Loucy (cell line): Measurements from ENCODE around the gene ADIPOR1.

Experiments used
- CTCF ChIP-seq: fragments of 200-600 bp; sonication (generic); conservative IDR thresholded peaks from 2 replicates; pipeline ENCODE4 v1.5.1; 2014; ENCODE audit warnings: mild to moderate bottlenecking, antibody characterized with exemption, low read length
- EZH2phosphoT487 ChIP-seq: fragments of 200-600 bp; IDR thresholded peaks from 2 replicates; pipeline ENCODE4 v1.6.1; 2018; ENCODE audit warnings: antibody characterized with exemption, mild to moderate bottlenecking, moderate library complexity, borderline replicate concordance

GRCh38 chr1:202966006-202966898, 8.1 kb upstream of the ADIPOR1 start:
- TF ChIP-seq EZH2phosphoT487 (no peak), CTCF (no peak)
